ENCODE data around the gene ITGB7.

ITGB7 gene

DNA sequence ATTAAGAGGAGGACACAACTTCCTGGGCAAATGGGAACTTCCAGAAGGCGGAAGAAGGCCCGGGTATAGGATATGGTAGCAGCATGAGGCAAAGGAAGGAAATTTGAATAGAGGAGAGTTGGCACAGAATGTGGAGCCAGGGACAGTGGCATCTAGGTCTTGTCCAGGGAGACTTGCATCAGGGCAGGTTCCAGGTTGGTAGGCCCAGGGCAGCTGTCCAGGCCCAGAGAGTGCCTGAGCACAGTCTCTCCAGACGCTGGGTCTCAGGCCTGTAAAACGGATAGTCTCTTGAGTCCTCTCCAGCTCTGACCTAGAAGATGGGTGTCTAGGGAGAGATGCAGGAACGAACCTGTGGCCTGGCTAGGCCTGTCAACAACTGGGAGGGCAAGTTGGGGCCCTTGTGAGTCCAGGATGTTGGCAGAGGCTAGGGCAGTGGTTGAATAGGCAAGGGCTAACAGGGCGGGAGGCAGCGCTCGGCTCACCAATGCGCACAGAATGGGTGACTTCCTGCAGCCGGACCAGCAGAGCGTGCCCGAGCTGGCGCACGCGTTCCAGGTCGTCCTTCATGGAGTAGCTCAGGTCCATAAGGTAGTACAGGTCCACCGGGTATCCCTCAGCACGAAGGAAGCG, 9.9 kb downstream of the ITGB7 start:
- no peak for DNase-seq (ENCODE audit: extremely low read depth in 1 of 2, low read depth in 1 of 2)

DNA sequence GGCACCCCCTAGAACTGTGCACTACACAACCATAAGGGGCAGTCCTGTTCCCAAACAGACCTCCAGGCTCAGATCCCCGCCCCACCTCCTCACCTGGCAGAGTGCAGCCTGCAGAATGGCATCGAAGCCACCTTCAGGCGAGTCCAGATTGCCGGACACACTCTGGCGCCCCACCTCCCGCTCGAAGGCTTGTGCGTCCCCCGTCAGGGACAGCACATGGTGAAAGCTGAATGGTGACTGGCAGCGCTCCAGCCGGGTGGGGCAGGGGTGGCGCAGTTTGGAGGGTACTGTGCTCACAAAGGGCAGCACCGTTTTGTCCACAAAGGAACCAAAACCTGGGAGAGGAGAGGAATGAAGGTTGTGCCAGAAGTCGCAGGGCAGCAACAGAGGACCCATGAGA, 10.6 kb downstream of the ITGB7 start:
- DNase-seq (ENCODE audit: extremely low read depth in 1 of 2, low read depth in 1 of 2): no peak

DNA sequence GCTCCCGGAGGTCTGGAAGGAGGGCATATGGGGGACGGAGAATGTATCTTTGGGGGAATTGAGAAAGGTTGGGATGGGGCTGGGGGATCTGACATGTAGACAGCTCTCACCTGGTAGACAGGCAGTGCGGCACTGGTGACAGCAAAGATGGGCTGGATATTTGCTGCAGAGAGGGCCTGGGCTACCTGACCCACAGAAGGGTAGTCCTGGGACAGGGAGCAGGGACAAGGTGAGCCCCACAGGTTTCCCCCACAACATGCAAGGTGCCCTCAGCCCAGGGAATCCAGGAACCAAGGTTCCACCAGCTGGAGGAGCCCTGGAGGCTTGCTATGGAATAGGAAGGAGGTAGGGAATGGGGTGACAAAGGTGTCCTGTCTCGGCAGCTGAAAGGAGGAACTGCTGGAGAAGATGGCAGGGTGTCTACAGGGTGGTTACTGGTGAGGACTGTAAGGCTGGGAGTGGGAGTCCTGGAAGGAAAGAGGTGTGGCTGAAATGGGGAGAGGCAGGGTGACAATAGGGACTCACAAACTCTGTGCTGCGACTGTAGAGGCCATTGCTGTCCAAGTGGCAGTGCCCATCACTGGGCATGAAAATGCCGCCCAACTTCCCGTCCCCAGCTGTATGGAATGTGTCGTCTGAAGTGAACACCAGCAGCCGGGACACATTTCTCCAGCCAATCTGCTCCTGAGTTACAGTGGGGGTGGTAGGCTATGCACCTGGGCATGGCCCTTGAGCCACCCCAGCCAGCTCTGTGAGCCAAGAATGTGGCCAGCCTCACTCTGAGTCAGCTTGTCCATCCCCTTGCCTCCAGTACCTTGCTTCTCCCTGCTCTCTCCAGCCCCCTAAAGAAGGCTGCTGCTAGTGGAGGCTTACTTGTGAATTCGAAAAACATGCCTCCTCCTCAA, 11.3 kb downstream of the ITGB7 start:
- no peak for DNase-seq (ENCODE audit: extremely low read depth in 1 of 2, low read depth in 1 of 2)

- DNase-seq (ENCODE audit: extremely low read depth in 1 of 2, low read depth in 1 of 2): no peak
Measured at GRCh38 chr12:53194973-53195372, 12.1 kb downstream of the ITGB7 start.

- DNase-seq (ENCODE audit: extremely low read depth in 1 of 2, low read depth in 1 of 2): no peak
Measured at GRCh38 chr12:53193985-53194716, 12.9 kb downstream of the ITGB7 start.

GRCh38 chr12:53193040-53193439, 14.0 kb downstream of the ITGB7 start:
- no peak for DNase-seq (ENCODE audit: extremely low read depth in 1 of 2, low read depth in 1 of 2)

DNA sequence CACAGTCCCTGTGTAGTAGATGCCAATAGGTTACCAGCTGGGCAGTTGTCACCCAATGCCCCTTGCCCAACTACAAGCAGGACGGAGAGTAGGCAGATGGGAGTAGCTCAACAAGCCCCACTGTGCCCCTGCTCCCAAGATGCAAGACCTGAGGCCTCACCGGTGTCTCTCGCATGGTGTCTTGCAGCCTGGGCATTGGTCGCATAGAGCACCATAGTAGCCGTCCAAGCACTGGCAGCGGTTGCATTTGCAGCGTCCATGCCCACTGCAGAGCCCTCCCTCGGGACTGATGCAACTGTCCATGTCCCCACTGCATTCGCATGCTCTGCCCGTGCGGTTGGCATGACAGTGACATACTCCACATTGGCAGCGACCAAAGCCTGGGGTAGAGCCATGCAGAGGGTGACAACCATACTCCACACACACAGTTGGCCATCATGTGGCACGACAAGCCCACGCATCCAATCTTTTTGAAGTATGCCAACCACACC, 14.5 kb downstream of the ITGB7 start:
- no peak for DNase-seq (ENCODE audit: extremely low read depth in 1 of 2, low read depth in 1 of 2)

DNA sequence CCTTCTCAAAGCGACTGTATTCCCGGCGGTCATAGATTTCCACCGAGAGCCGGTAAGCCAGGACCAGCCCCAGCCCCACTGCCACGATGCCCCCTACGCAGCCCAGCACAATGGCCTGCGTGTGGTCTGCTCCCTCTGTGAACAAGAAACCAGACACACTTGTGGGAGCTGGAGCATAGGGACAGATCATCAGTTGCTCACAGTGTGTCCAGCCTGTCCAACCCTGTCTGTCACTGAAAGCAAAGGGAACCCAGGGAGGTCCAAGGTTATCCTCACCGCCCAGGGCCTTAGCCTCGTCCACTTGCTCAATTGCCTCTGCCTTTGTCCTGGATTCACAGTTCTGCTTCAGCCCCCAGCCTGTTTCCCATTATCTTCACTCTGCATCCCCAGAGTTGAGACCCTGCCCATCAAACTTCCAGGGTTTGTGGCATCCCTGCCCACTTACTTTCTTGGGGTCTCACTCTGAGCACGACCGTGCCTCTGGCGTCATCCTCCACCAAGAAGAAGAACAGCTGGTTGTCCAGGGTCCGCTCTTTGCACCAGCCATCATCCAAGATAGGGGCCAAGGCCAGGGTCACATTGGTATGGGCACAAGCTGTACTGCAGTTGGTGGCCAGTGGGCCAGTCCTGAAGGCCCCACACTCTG, 15.0 kb downstream of the ITGB7 start:
- DNase-seq (ENCODE audit: extremely low read depth in 1 of 2, low read depth in 1 of 2): no peak

GRCh38 chr12:53191096-53191884, 15.8 kb downstream of the ITGB7 start:
- DNase-seq (ENCODE audit: extremely low read depth in 1 of 2, low read depth in 1 of 2): no peak

DNA sequence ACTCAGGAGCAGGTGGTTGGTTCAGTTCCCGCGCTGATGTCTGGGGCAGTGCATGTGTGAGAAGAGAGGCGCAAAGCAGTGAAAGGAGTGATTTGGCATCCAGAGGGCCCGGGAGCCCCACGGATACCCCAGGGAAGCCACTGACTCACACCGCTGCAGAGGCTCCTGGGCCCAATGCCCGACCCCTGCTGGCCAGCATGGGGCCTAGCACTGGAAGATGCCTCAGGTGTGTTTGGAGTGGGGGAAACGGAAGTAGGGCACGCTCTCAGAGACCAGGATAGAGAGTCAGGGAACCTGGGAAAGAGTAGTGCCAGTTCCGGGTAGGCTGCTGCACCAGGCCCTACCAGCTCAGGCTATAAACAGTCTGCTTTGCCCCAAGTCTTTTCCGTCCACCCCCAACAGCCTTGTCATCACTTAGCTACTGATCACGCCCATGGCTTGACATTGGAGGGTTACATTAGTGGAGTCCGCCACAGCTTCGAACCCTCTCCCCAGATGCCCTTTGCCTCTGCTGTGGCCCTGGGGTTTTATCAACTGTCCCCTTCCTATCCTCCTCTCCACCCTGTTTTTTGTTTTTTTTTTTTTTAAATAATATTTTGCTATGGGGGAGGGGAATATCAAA, 16.8 kb downstream of the ITGB7 start:
- DNase-seq (ENCODE audit: extremely low read depth in 1 of 2, low read depth in 1 of 2): no peak

DNA sequence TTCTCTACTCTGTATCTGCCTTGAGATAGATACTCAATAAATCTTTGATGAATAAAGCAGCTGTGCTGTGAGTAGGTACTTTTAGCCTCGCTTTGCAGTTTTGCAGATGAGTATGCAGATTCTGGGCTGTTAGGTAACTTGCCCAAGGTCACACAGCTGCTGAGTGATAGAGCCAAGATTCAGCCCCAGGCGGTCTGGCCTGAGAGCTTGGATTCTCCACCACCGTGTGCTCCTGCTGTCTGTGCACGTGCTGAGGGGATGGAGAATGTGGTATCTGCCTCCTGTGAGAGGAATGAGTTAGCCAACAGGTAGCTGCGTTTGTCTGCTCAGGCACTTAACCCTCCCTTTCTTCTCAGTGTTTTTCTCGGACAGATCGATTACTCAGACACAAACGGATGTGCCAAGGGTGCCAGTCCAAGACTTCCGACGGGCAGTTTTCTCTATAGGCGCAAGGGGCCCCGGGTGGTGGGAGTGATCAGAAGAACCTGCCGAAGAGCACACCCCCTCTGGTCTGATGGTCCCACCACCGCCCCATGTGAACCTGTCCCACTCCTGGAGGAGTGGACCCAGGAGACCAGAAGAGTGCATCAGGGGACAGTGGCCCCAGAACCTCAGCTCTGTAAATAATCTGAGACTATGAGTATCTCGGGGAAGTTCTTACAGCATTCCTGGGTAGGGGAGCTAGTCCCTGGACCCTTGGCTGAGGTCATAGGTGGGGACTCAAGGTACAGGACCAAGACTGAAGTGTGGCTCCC, 19.7 kb downstream of the ITGB7 start:
- DNase-seq (ENCODE audit: extremely low read depth in 1 of 2, low read depth in 1 of 2): no peak

GRCh38 chr12:53186745-53187144, 20.3 kb downstream of the ITGB7 start:
- no peak for DNase-seq (ENCODE audit: extremely low read depth in 1 of 2, low read depth in 1 of 2)

- DNase-seq (ENCODE audit: extremely low read depth in 1 of 2, low read depth in 1 of 2): no peak
Measured at GRCh38 chr12:53185582-53186153, 21.4 kb downstream of the ITGB7 start.

GRCh38 chr12:53184828-53185227, 22.2 kb downstream of the ITGB7 start:
- no peak for DNase-seq (ENCODE audit: extremely low read depth in 1 of 2, low read depth in 1 of 2)

- no peak for DNase-seq (ENCODE audit: extremely low read depth in 1 of 2, low read depth in 1 of 2)
Measured at GRCh38 chr12:53182903-53183302, 24.1 kb downstream of the ITGB7 start.

GRCh38 chr12:53181935-53182334, 25.1 kb downstream of the ITGB7 start:
- no peak for DNase-seq (ENCODE audit: extremely low read depth in 1 of 2, low read depth in 1 of 2)

DNA sequence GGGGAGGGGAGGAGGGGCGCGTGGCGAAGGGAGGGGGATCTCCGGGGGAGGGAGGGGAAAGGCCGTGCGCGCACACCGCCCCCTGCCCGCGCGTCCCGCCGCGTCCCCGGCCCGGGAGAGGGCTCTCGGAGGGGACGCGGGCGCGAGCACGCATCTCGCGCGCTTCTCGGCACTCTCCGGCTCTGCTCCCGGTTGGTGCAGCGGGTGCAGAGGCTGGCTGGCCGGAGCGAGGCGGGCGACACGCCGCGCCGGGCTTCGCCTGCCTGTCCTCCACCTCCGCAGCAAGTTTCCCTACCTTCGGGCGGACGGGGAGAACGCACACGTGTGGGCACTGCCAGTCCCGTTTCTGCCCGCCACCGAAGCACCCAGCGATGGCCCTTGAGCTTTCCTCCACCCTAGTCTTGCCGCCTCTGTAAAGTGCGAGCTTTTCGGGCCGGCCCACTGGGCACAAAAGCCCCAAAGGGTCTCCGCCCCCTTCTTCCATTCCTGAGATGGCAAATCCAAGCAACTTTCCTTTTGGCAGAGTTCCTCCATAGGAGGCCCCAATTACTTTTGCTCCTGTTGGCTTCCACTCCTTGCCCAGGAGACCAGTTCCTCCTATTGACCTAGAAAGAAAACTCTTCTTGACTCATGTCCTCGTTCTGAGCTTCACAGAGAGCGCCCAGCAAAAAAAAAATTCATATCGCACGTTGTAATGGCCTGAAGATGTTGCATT, 26.0 kb downstream of the ITGB7 start:
- peak in 1 of 2 donors; percentile 67 for DNase-seq (ENCODE audit: extremely low read depth in 1 of 2, low read depth in 1 of 2)

Measured in activated CD8-positive, alpha-beta memory T cell treated with anti-CD3 and anti-CD28 coated beads for 1 hour (primary cell).